Fibroblast of skin of back (primary cell): Measurements from ENCODE around the gene PGAP6.

Experiments used
- DNase-seq: peaks from one replicate; pipeline ENCODE4 v3.0.0-alpha.2; 2013

Gene PGAP6

DNA sequence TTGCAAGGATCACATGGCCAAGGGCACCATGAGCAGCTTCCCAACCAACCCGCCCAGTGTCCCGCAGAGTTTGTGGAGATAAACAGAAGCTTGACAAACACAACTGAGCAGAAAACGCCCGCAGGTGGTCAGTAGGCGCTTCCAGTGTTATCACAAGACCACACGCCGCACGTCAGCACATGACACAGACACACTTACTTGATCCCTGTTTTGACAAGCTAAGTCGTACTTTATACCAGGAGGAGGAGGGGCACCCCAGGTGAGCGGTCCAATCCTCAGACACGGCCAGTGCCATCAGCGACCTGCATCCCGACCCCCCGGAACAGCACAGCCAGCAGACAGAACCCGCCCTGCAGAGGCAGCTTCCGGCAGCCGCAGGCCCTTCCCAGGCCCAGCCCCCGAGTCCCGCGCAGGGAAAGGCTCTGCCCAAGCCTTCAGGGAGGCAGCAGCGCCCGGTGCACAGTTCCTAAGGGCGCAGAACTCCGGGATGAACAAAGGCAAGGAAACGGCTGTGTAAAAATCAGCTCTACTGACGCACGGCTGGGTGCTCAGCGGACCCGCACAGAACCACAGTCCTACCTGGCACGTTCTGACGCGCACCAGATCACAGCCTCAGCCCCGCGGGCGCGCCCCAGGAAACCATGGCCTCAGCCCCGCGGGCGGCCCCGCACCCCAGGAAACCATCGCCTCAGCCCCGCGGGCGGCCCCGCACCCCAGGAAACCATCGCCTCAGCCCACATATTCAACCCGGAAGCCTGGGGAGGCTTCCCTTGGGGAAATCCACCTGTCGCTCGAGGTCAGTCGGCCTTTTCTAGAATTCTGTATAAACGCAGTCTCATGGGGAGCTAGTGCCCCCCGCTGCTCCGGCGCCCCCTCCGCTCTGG lies 57.1 kb downstream of the PGAP6 start:
- no peak for DNase-seq

DNA sequence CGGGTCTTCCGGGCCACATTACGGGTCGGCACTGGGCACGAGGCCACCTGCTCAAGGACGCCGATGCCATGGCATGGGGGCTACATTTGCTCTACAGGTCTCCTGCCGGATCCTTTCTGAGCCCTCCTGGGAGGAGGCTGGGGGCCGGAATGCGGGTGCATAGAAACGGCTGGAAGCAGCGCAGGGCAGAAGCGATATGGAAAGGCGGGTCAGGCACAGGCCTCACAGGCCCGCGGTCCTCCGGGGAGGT lies 57.7 kb downstream of the PGAP6 start:
- DNase-seq: no peak

DNA sequence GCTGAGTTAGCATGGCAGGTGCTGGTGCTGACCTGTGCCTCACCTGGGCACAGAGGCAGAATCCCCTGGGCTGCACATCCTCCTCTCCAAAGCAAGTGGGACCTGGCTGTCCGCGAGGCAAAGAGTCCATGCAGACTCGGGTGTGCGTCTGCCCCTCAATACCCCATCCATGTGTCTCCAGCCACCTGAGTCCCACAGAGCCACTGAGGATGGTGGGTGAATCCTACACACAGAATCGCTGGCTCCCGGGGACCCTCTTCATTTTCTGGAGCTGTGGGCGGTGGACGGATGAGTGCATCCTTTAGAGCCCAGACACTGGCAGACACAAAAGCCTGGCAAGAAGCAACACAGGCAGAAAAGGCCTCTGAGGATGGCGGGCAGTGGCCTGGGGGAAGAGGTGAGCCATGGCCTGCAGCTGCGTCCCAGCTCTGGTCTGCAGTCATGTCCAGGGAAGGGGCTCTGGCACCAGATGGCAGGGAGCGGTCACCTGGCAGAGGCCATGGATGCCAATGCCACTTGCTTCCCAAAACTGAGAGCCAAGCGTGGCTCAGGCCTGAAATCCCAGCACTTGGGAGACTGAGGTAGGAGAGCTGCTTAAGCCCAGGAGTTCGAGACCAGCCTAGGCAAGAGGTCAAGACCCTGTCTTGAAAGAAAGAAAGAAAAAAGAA lies 59.2 kb downstream of the PGAP6 start:
- no peak for DNase-seq

DNA sequence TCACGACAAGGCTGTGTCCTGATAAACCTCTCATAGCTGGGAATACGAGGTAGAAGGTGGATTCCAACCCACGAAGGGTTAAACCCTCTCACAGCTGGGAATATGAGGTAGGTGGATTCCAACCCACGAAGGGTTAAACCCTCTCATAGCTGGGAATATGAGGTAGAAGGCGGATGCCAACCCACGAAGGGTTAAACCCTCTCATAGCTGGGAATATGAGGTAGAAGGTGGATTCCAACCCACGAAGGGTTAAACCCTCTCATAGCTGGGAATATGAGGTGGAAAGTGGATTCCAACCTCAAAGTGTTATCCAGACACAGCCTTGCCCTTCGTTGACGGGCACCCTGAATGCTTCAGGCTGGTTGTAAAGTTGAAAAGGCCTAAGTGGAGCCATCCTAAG lies 60.2 kb downstream of the PGAP6 start:
- no peak for DNase-seq
